Stimulated activated CD4-positive, alpha-beta T cell treated with anti-CD3 and anti-CD28 coated beads, Interleukin-2, amount 100 ng/mL, for 4 hours (primary cell): ENCODE measurements around the gene FSHR.

ENCODE experiments used
- DNase-seq: peaks from one replicate; pipeline ENCODE4 v3.0.0-alpha.2; 2020; ENCODE audit warnings: low read depth

The FSHR gene

DNA sequence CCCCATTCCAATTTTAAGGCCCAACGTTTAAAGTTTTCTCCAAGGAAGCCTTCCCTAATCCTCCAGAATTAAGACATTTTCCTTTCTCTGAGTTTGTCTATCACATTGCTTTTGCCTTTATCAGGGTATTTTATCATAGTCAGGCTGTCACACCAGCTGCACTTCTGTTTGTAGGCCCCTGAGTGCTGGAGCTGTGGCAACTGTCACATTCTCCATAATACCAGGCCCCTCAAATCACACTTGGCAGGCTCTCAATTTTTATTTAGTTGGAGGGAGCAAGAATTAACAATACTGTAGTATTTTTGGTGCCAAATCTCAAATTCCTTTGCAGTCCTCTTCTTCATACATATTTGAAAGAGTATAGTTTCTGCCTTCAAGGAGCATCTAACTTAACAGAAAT is 122.2 kb downstream of the FSHR start:
- DNase-seq: no peak

DNA sequence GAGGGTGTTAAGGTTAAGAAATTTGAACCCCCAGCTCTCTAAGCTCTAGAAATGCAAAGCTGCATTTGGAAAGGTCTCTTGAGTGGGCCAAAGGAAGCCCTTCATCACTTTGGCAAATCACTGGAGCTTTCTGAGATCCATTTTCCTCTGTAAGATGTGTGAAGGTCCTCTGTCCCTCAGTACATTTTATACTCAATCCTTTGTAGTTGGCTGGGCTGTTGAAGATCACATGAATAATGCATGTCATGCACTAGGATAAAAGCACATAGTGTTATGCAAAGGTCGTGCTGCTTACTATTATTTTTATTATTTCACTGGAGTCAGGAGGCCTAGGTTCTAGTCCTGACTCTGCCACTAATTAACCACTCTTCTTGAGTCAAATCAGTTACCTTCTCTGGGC is 124.9 kb downstream of the FSHR start:
- no peak for DNase-seq

DNA sequence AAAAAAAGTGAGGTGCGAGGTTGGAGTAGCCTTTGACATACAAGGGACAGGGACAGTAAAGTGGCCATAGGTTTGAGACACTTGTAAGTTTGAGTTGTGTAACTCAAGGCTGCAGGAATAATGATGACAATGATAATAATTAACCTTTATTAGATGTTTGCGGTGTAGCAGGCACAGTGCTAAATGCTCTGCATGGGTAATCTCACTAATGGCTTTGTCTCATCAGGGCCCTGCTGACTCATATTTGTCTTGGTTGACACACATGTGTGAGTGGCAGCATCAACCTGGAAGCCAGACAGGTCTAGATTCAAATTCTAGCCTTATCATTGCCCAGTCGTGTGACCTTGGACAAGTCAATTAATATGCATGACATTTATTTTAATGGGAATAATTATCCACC is 126.2 kb downstream of the FSHR start:
- DNase-seq: no peak

DNA sequence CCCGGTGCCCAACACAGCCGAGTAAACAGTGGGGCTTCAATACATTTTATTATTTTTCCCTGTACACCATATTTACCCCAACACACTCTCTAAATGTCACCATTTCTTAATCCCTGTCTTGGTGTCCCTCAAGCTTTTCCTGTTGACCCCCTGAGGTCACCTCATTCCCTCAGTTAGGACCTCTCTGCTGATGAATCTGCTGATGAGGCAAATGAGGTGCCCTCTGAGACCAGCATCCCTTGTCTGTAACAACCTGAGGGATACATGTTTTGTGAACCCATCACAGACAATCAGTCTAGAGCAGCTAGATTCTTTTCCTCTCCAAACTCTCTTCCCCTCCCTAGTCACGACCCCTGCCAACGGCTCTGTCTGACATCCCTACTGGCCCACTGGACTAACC is 127.6 kb downstream of the FSHR start:
- no peak for DNase-seq

DNA sequence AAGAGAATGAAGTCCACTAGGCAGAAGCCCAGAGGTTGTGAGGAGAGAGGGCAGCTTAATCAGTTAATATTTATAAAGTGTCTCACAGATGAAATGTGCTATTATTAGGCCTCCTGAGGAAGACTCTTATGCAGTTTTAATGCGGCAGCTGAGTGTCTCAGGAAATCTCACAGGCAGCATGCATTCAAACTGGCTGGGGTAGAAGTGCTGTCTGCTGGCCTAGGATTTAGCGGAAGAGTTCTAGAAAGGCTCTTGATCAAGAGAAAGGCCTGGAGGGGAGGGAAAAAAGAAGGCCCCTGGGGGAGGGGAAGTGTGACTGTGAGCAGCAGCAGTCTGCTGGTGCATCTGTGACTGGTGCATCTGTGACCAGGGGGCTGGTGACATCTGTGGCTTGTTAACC is 133.0 kb downstream of the FSHR start:
- DNase-seq: no peak

DNA sequence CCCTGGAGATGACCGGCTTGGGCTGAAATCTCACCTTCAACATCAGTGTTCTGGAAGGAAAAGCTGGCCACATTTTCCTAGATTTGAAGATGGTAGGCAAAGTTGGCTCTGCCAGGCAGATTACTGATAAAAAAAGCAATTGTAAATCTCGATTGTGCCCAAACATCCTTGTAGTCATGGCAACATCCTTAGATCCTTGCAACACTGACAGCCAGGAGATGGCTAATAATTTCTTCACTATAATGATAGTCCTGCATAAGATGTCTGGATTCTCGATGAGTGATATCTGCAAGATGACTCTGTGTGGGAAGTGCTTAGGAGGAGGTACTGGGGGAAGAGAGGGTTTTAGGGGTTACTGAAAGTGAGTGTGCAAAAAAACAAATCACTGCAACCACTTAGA is 149.1 kb downstream of the FSHR start:
- no peak for DNase-seq

DNA sequence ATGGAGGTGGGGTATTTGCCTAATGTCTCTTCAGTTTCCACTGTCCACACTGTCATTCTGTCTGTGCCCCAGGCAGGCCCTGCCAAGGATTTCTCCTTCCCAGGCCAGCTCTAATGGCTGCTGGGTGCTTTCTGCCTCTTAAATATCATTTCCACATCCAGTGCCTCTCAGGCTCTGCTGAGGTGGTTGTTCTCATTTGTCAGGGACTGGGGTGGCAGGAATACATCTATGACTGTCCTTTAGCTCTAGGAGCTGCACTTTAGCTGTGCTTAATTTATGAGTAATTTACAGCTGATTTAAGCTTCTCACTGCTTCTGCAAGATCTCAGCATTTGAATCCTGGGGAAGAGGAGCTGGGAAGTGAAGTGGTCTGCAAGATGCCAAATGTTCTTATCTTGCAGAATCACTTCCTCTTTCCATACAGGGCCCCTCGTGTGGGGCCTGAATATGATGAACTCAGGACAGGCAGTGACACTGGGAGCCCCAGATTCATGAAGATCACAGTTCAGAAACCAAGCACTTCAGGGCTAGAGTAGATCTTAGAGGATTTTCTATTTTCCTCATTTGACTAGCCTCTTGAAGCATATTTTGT is 150.2 kb downstream of the FSHR start:
- no peak for DNase-seq

DNA sequence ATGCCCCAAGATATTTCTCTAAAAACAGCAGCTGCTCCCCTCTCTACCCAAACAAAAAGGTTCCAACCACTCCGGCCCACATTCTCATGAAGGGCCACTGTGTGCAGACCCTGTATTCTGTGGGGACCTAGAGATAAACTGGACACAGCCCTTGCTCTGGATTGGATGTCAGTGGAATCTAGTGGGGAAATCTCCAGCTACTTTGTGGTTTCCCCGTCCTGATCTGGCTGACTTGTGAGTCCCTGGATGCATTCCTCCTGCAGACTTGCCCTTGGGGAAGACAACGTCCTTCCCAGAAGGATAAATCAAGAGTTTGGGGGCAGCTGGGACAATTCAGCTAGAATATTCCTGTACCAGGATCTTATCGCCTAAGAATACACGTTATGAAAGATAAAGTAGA is 151.1 kb downstream of the FSHR start:
- DNase-seq: no peak

DNA sequence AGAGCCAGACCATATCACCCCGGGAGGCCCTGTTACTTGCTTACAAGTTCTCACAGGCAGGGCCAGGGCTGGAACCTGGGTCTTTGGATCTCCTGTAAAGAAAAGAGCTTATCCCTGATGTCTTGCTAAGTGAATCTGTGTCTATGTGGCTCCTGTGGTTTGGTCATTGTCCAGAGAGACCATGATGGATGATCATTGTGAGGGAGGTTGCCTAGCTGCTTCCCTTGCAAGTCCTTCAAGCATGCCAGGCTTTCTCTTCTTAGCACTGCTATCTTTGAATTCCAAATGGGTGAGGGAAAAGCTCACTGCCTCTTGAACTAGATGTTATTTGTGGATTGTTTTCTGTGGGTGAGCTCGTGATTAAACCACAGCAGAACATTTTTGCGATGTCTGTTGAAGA is 151.6 kb downstream of the FSHR start:
- no peak for DNase-seq

DNA sequence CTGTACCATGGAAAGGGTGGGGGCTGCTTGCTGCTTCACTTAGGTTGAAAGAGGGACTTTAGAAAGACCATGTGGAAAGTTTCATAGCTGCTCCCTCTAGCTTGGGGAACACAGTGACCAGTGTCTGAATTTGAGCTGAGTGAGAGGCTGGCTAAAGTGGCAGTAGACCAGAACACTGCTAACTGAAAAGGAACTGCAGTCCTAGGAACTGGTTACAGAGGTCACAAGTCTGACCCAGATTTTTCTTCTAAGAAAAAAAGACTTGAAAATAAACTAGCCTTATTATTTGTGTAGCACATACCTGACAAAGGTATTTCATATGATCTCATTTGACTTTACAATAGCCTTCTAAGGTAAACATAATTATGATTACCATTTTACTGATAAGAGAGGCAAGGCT is 153.6 kb downstream of the FSHR start:
- no peak for DNase-seq

DNA sequence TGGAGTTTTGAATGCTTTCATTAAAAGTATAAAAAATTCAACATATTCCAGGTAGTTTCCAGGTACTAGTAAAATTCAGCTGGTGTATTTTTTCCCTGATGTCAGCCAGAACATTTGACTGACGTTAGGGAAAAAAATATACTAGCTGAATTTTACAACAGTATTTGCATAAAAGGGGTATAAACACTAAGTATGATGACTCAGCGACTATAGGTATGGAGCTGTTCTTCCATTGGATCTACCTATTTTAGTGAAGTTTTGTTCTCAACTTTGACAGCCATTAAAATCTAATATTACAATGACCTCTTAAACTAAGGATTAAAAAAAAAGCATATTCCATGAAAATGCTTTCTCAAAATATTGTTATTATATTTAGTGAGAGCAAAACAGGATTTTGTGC is 155.9 kb downstream of the FSHR start:
- no peak for DNase-seq

DNA sequence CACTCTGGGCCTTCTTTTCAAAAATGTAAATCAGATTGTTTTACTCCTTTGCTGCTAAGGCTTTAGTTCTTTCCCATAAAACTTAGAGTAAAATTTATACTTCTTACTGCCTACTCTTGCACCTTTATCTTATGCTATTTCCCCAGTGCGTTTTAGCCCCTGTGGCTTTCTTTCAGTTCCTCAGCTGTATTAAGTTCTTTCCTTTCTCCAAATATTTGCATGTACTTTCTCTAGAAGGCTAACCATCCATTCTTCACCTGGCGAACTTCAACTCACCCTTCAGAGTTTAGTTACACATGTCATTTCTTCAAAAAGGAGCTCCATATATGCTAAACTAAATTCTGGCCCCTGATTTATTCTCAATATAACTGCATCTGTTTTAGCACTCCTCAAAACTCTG is 160.7 kb downstream of the FSHR start:
- no peak for DNase-seq

DNA sequence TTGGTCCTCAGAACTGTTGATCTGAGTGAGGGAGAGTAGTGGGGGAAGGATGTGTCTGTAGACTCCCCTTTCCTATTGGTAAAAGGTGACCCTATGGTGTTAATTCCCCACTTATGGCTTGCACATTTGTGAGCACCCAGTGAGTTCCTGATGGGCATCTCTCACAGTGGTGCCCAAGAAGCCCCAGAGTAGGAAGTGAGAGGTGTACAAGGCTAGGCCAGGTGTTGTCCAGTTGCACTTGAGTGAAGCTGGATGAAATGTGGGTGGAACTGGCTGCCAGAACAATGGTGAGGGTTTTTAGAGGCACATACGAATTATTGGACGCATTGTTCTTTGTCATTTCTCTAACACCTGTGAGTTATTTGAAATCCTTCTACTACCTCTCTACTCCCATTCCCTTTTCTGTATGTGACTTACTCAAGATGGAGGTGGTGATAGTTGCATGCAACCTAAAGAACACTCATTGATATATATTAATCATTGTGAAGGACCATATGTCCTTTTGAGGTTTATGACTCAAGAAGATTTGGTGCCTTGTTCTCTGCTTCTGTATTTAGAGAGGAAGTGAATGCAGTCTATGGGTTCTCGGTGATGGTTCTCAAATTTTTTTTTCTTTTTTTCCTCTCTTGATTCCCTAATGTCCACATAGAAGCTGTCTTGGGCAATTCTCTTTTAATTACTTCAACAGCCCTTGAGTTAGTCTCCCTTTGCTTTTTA is 162.7 kb downstream of the FSHR start:
- DNase-seq: no peak

DNA sequence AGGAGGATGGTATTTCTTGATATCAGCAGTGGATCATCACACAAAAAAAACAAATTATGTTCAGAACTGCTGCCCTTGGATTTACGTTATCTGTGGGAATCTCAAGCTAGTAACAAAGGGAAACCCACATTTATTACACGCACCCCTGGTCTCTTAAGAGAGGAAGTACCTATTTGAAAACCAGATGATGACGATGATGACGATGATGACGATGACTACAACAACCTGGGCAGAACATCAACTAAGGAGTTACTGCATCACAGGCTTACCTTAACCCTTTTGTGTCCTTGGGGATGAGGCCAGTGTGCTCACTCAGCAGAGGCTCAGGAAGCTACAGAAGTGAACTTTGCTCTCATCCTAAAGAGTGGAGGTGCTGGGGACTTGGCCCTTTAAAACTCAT is 169.4 kb downstream of the FSHR start:
- no peak for DNase-seq

DNA sequence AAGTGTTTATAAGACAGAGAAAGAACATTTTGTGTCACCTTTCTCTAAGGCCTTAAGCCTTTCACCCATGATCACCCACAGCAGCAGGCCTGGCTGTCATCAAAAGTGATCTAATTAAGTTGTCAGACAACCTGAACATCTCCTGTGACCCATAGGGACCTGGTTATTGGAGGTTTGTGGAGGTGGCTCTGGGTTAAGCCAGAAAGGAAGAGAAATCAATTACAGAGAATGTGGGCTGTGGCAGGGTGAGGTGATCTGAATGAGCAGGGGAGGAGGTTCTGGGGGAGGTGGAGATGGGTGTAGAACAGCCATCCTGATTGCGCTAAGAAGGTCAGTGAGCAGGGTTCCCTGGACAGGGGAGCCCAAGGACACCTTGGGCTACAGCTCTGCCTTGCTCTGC is 170.8 kb downstream of the FSHR start:
- DNase-seq: no peak

DNA sequence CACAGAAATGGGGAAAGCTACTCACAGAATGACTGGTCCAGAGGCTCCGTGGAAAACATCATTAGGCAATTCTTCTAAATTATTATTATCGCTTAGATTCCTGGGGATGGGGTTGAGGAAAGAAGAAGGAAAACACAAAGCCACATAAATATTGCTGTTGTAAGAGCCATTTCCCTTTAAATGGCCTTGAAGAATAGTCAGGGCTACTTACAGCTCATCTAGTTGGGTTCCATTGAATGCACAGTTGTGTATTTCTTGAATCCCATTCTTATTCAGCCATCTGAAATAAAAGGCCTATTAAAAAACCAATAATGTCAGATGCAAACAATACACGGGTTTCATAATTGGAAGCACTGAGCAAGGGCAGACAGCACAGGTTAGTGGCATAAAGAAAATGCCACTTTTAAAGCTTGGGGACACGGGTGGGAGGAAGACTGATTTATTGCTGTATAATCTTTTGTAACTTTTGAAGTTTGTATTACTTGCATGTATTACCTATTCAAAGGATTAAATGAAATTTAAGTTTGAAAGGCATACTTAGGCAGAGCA is 171.4 kb downstream of the FSHR start:
- no peak for DNase-seq

DNA sequence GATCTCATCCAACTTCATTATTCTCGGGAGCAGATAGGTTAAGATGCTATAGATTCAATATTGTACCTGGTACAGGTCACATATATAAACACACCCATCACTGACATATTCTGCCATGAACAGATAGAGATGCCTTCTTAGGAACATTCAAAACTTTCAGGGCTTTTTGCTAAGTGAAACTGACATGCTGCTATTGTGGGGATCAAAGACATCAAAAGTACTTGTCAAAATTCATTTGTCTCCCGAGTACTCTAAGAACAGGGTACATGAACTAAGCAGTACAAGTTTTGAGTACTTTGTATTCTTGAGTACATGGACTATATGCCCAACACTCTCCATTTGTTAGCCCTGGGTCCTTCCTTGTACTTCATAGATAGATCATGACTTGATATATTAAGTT is 173.5 kb downstream of the FSHR start:
- DNase-seq: no peak

DNA sequence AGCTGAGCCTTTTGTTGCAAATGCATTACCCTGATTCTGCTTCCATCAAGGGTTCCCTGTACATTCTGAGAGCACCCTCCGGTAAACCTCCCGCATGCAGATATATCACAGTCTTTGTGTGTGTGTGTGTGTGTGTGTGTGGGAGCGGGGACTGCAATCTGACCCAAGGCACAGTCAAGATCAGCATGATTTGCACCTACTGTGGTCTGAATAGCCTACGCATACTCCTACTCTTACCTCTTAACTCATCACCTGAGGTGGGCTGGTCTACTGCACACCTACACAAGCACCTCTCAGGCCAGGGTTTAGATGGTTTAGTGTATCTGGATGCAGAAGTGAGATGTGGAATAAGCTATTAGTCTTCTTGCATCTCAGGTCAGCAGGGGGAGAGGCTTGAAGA is 174.6 kb downstream of the FSHR start:
- DNase-seq: no peak

DNA sequence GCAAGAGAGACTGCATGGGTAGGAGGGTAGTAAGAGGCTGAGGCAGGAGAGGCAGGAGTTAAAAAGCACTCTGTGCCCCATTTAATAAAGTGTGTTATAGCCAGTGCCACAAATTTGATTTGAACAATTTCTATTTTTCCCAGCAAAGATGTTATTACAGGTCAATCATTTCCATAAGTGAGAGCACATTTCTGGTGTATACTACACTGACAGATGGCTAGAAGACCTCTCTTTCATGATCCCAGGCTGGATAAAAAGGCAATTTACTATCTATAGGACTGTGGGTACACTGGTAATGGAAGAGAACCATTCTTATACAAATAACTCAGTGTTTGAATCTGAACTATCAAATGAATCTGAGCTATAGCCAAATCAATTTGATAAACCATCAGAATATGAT is 176.2 kb downstream of the FSHR start:
- no peak for DNase-seq

DNA sequence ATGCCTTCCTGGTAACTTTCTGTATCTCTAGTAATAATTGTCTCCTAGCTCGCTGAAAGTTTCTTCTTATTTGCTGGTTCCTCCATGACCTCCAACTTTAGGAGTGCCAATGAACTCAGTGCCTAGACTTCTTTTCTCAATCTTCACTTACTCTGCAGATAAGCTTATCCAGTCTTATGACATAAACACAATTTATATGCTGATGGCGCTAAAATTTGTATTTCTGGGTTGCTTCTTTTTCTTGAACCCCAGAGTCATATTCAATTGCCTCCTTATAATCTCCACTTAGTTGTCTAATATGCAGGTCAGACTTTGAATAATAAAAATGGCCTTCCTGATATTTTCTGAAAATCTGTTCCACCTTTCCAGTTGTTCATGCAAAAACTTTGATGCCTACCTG is 182.5 kb downstream of the FSHR start:
- DNase-seq: no peak

DNA sequence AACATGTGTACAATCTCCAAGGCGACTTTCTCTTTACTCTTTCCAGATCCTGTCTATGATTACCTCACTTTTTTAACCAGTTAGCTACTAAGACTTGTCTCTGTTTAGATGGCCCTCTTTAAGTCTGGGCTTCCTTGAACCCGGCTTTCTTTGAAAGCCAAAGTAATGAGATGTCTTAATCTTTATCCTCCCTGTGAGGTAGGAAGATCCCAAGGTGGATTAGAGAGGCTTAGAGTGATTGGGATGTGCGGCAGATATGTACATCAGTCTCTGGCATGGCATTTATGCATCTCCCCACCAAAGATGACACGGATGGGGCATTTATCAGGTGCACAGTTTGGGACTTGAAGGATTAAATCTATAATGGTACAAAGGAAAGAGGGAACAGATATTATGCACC is 186.3 kb downstream of the FSHR start:
- DNase-seq: no peak

DNA sequence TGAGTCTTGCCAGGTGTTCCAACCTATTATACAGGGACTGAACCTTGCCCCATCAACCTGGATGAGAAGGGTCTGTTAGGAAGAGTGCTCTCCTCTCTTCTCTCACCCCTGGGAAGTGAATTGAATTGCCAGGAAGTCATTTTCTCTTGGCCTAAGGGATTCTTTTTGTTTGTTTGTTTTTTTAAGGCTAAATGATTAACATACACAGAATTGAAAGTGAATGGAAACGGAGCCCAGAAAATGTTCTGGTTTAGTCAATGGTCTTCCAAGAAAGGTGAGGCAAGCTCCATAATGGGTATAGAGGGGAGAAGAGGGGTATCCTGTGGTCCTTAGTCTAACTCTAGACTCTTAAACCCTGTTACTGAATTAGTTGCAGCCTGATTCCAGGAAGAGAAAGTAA is 189.1 kb downstream of the FSHR start:
- DNase-seq: no peak

DNA sequence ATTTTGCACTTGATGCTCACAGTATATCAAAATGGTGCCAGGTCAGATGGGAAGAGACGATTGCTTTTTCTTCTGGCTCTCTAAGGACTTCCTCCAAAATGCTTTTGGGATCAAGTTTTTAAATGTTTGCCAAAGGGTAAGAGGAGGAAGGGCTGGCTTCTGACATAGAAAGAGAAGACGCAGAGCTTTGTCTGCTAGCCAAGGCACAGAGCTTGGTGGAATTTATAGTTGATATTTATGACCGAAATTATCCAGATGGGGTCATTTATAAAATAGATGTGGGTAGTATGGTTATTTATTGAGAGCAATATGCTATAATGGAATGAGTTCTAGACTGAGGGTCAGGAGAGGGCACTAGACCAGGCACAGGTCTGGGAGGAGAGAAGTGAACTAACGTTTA is 193.3 kb downstream of the FSHR start:
- DNase-seq: no peak

DNA sequence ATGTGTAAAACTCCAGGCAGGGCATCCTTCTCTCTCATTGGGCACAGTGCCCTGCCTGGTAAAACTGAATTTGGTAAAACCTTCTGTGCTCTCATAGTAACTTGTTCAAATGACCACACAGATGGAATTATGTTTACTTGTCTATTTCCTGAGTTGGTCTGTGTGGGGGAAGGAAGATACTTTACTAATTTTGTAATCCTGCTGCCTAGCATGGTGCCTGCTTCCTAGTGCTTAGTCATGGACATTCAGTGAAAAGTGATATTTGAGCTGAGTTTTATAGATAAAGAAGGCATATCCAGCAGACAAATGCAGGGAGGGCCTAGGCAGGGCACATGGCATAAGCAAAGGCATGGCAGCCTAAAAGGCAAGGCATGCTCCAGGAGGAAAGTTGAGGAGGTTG is 199.4 kb downstream of the FSHR start:
- no peak for DNase-seq
